H9 (cell line): ENCODE results near the gene SPTBN1. TPM values are rescaled to one million over a fixed set of nuclear protein-coding genes. Genes with fewer than 3 reads are reported as not detected.

ENCODE experiments used
- DNase-seq: peaks from one replicate; pipeline ENCODE4 v3.0.0-alpha.2; 2017
- H2AFZ ChIP-seq: one replicate; pipeline ENCODE4 v1.6.1; 2013; ENCODE audit warnings: mild to moderate bottlenecking, low read length, control low read depth, moderate library complexity
- H2AK5ac ChIP-seq: 2 replicates; pipeline ENCODE4 v1.6.1; 2013; ENCODE audit warnings: low read length, control low read depth, mixed read lengths; ENCODE audit not compliant: insufficient read length
- H2BK120ac ChIP-seq: one replicate; pipeline ENCODE4 v1.6.1; 2013; ENCODE audit warnings: low read depth, mild to moderate bottlenecking, low read length, control low read depth, inconsistent platforms; ENCODE audit not compliant: poor library complexity, severe bottlenecking
- H2BK12ac ChIP-seq: 2 replicates; pipeline ENCODE4 v1.6.1; 2013; ENCODE audit warnings: low read length, control low read depth, mixed read lengths, low read depth; ENCODE audit not compliant: insufficient read length
- H2BK15ac ChIP-seq: 2 replicates; pipeline ENCODE4 v1.6.1; 2013; ENCODE audit warnings: low read depth, low read length, control low read depth
- H2BK20ac ChIP-seq: one replicate; pipeline ENCODE4 v1.6.1; 2013; ENCODE audit warnings: low read depth, mild to moderate bottlenecking, low read length, control low read depth, inconsistent platforms; ENCODE audit not compliant: poor library complexity, severe bottlenecking
- H2BK5ac ChIP-seq: 2 replicates; pipeline ENCODE4 v1.6.1; 2013; ENCODE audit warnings: low read length, control low read depth, mixed read lengths; ENCODE audit not compliant: insufficient read length
- H3K14ac ChIP-seq: 2 replicates; pipeline ENCODE4 v1.6.1; 2013; ENCODE audit warnings: low read length, control low read depth; ENCODE audit not compliant: insufficient read depth
- H3K18ac ChIP-seq: 2 replicates; pipeline ENCODE4 v1.6.1; 2013; ENCODE audit warnings: low read depth, mild to moderate bottlenecking, mixed read lengths, low read length, control low read depth; ENCODE audit not compliant: insufficient read length
- H3K23ac ChIP-seq: 2 replicates; pipeline ENCODE4 v1.6.1; 2013; ENCODE audit warnings: low read length, control low read depth, mixed read lengths, low read depth; ENCODE audit not compliant: insufficient read length
- H3K23me2 ChIP-seq: 2 replicates; pipeline ENCODE4 v1.6.1; 2013; ENCODE audit warnings: low read depth, mild to moderate bottlenecking, mixed read lengths, low read length, control low read depth; ENCODE audit not compliant: insufficient read length, poor library complexity, severe bottlenecking
- H3K27ac ChIP-seq: 2 replicates; pipeline ENCODE4 v1.5.1; 2013; ENCODE audit warnings: low read length, control low read depth, mixed read lengths, low read depth; ENCODE audit not compliant: insufficient read length
- H3K27me3 ChIP-seq: 2 replicates; pipeline ENCODE4 v1.6.1; 2013; ENCODE audit warnings: low read length, control low read depth, inconsistent platforms; ENCODE audit not compliant: insufficient read depth
- H3K4ac ChIP-seq: 2 replicates; pipeline ENCODE4 v1.6.1; 2013; ENCODE audit warnings: low read depth, mild to moderate bottlenecking, control low read depth, inconsistent platforms, low read length, moderate library complexity
- H3K4me1 ChIP-seq: 2 replicates; pipeline ENCODE4 v1.6.1; 2013; ENCODE audit warnings: low read length, control low read depth, inconsistent platforms; ENCODE audit not compliant: insufficient read depth
- H3K4me2 ChIP-seq: 2 replicates; pipeline ENCODE4 v1.6.1; 2013; ENCODE audit warnings: low read length, control low read depth, mixed read lengths; ENCODE audit not compliant: insufficient read length, insufficient read depth
- H3K56ac ChIP-seq: 2 replicates; pipeline ENCODE4 v1.6.1; 2013; ENCODE audit warnings: low read depth, mild to moderate bottlenecking, mixed read lengths, low read length, control low read depth; ENCODE audit not compliant: insufficient read length
- H3K79me1 ChIP-seq: 2 replicates; pipeline ENCODE4 v1.6.1; 2013; ENCODE audit warnings: low read depth, mild to moderate bottlenecking, moderate library complexity, low read length, control low read depth, inconsistent platforms; ENCODE audit not compliant: insufficient read depth, poor library complexity, severe bottlenecking
- H3K79me2 ChIP-seq: 2 replicates; pipeline ENCODE4 v1.6.1; 2013; ENCODE audit warnings: low read length, control low read depth, inconsistent platforms; ENCODE audit not compliant: insufficient read depth
- H3K9ac ChIP-seq: 2 replicates; pipeline ENCODE4 v1.6.1; 2013; ENCODE audit warnings: low read length, control low read depth, mixed read lengths; ENCODE audit not compliant: insufficient read length; ENCODE audit errors: extremely low read depth
- H3K9me3 ChIP-seq: one replicate; pipeline ENCODE4 v1.6.1; 2013; ENCODE audit warnings: low read depth, low read length, inconsistent platforms; ENCODE audit not compliant: control insufficient read depth
- H3T11ph ChIP-seq: one replicate; pipeline ENCODE4 v1.6.1; 2013; ENCODE audit warnings: mild to moderate bottlenecking, low read length, control low read depth, inconsistent platforms
- H4K20me1 ChIP-seq: one replicate; pipeline ENCODE4 v1.6.1; 2013; ENCODE audit not compliant: control insufficient read depth, insufficient read length, insufficient read depth
- H4K5ac ChIP-seq: 2 replicates; pipeline ENCODE4 v1.6.1; 2013; ENCODE audit warnings: low read depth, mild to moderate bottlenecking, mixed read lengths, low read length, control low read depth; ENCODE audit not compliant: insufficient read length
- H4K8ac ChIP-seq: replicated peaks from 2 replicates; pipeline ENCODE4 v1.6.1; 2013; ENCODE audit warnings: low read length, control low read depth, mixed read lengths, low read depth; ENCODE audit not compliant: insufficient read length
- H4K91ac ChIP-seq: 2 replicates; pipeline ENCODE4 v1.6.1; 2013; ENCODE audit warnings: low read depth, mild to moderate bottlenecking, moderate library complexity, mixed read lengths, low read length, control low read depth; ENCODE audit not compliant: insufficient read length
- H3K27ac Mint-ChIP-seq, 3 experiments: 2 replicates in 2 of 3; 3 replicates in 1 of 3; pipeline ENCODE4 v1.8.0; 2020 to 2021; ENCODE audit warnings: mixed read lengths in 3 of 3, mild to moderate bottlenecking in 1 of 3, moderate library complexity in 1 of 3
- H3K27me3 Mint-ChIP-seq: 2 replicates; pipeline ENCODE4 v1.8.0; 2021; ENCODE audit warnings: low read depth, mild to moderate bottlenecking, moderate library complexity, mixed read lengths
- H3K36me3 Mint-ChIP-seq, 3 experiments: 2 replicates in 2 of 3; 3 replicates in 1 of 3; pipeline ENCODE4 v1.8.0; 2020 to 2021; ENCODE audit warnings: low read depth in 3 of 3, mixed read lengths in 3 of 3; ENCODE audit not compliant: insufficient read depth in 1 of 3
- H3K4me1 Mint-ChIP-seq, 2 experiments: 2 replicates each; pipeline ENCODE4 v1.8.0; 2020; ENCODE audit warnings: mixed read lengths in 2 of 2
- H3K4me3 Mint-ChIP-seq, 2 experiments: 2 replicates in 1 of 2; 3 replicates in 1 of 2; pipeline ENCODE4 v1.8.0; 2020 to 2021; ENCODE audit warnings: mild to moderate bottlenecking in 2 of 2, mixed read lengths in 2 of 2, moderate library complexity in 1 of 2
- H3K9me3 Mint-ChIP-seq, 2 experiments: 2 replicates in 1 of 2; 3 replicates in 1 of 2; pipeline ENCODE4 v1.8.0; 2020; ENCODE audit warnings: mild to moderate bottlenecking in 2 of 2, mixed read lengths in 2 of 2, moderate library complexity in 1 of 2
- CTCF ChIP-seq: fragments of 200-600 bp; sonication (generic); conservative IDR thresholded peaks from 3 replicates; pipeline ENCODE4 v1.8.0; 2021; ENCODE audit warnings: antibody characterized with exemption, mild to moderate bottlenecking
- total RNA-seq: library from RNA; stranded (reverse); gene quantifications from 2 replicates; pipeline ENCODE4 v1.2.1, GENCODE V29; 2021

SPTBN1 gene
- total RNA-seq, 1 experiment from 2014 or later: 164 TPM

GRCh38 chr2:54716375-54716774 is 260.2 kb downstream of the SPTBN1 start:
- H2AK5ac ChIP-seq: no peak overlapping the region
- no peaks in the 10 kb centered on the region for H3K4me1 ChIP-seq

More at GRCh38 chr2:54716375-54716774, 260.2 kb downstream of the SPTBN1 start:
- H3K79me2 ChIP-seq: no peaks in the 10 kb centered on the region
- H3K9me3 ChIP-seq: no peaks in the 10 kb centered on the region
- no peak overlapping the region for H4K91ac ChIP-seq
- DNase-seq: no peak
- H3K4ac ChIP-seq: no peak overlapping the region
- peaks cover 0 to 2% of the 10 kb centered on the region in 2 experiments; a peak in 1 of 4 replicates for H3K4me1 Mint-ChIP-seq
- H3K18ac ChIP-seq: no peak overlapping the region
- no peaks in the 10 kb centered on the region; the same call in 1 of the 2 replicates for H3K27me3 ChIP-seq
- no peak overlapping the region for H2BK5ac ChIP-seq
- H2BK12ac ChIP-seq: no peak overlapping the region
- no peak overlapping the region for H2BK15ac ChIP-seq
- no peak overlapping the region for H3K4me3 Mint-ChIP-seq
- H2BK20ac ChIP-seq: no peak overlapping the region
- H3K27me3 Mint-ChIP-seq: peaks cover 24% of the 10 kb centered on the region
- no peak overlapping the region for H3K4me2 ChIP-seq
- H3K9ac ChIP-seq: no peak overlapping the region
- H3K56ac ChIP-seq: no peak overlapping the region
- H3K14ac ChIP-seq: no peak overlapping the region
- no peak overlapping the region for H4K8ac ChIP-seq
- no peak overlapping the region for H3K27ac Mint-ChIP-seq
- TF ChIP-seq CTCF: no peak
- no peak overlapping the region for H4K5ac ChIP-seq
- no peak overlapping the region for H3K23ac ChIP-seq
- H3K23me2 ChIP-seq: no peaks in the 10 kb centered on the region
- H2AFZ ChIP-seq: no peak overlapping the region
- H3K36me3 Mint-ChIP-seq: no peaks in the 10 kb centered on the region
- H2BK120ac ChIP-seq: no peak overlapping the region
- no peak overlapping the region for H3T11ph ChIP-seq
- no peaks in the 10 kb centered on the region for H4K20me1 ChIP-seq
- no peaks in the 10 kb centered on the region for H3K79me1 ChIP-seq
- peaks cover 0 to 3% of the 10 kb centered on the region in 2 experiments; a peak in 1 of 5 replicates for H3K9me3 Mint-ChIP-seq
- no peak overlapping the region for H3K27ac ChIP-seq
